GM18505 (cell line): Measurements from ENCODE around the gene EIF4E3.
A peak's percentile ranks its signal among the peaks of the same experiment; 100 is the strongest.

Experiments used
- ATAC-seq: cut with Tn5 transposase; IDR thresholded peaks from one replicate; pipeline ENCODE4 v1.9.1; 2021; ENCODE audit not compliant: unreplicated experiment
- POLR2A ChIP-seq: IDR thresholded peaks from 4 replicates; pipeline ENCODE4 v1.6.1; 2011; ENCODE audit warnings: borderline replicate concordance; ENCODE audit not compliant: insufficient read depth, insufficient read length; ENCODE audit errors: extremely low read depth

The EIF4E3 gene

GRCh38 chr3:71725271-71725991 is at the start of gene EIF4E3:
Gene EIF4E3, minus strand, starts transcription at chr3:71725402. Its CDS starts 35 bp downstream, at chr3:71725367.
- peak; percentile 43 for ATAC-seq
- no peak for TF ChIP-seq POLR2A

GRCh38 chr3:71771884-71772283 is 46.7 kb upstream of the EIF4E3 start:
- TF ChIP-seq POLR2A: no peak
- ATAC-seq: no peak

- ATAC-seq: no peak
- no peak for TF ChIP-seq POLR2A
These were observed 45.9 kb upstream of the EIF4E3 start for GRCh38 chr3:71771126-71771525.

GRCh38 chr3:71763426-71763825 is 38.2 kb upstream of the EIF4E3 start:
- no peak for TF ChIP-seq POLR2A
- ATAC-seq: no peak

- no peak for TF ChIP-seq POLR2A
- ATAC-seq: no peak
These were observed 34.9 kb upstream of the EIF4E3 start for GRCh38 chr3:71760140-71760539.

- ATAC-seq: no peak
- TF ChIP-seq POLR2A: no peak
These were observed 34.2 kb upstream of the EIF4E3 start for GRCh38 chr3:71759401-71759800.

GRCh38 chr3:71758091-71758490 is 32.9 kb upstream of the EIF4E3 start:
- TF ChIP-seq POLR2A: no peak
- no peak for ATAC-seq

GRCh38 chr3:71754610-71755253 is 29.5 kb upstream of the EIF4E3 start:
- TF ChIP-seq POLR2A: no peak
- ATAC-seq: no peak

- no peak for TF ChIP-seq POLR2A
- no peak for ATAC-seq
These were observed 28.8 kb upstream of the EIF4E3 start, which contains the start of gene GPR27 for GRCh38 chr3:71753701-71754609. Gene GPR27, plus strand, starts transcription at chr3:71753855. Its CDS starts 195 bp downstream, at chr3:71754050.

- ATAC-seq: no peak
- TF ChIP-seq POLR2A: no peak
These were observed 27.9 kb upstream of the EIF4E3 start for GRCh38 chr3:71752831-71753700.

- no peak for ATAC-seq
- TF ChIP-seq POLR2A: no peak
These were observed 26.4 kb upstream of the EIF4E3 start for GRCh38 chr3:71751602-71752001.

GRCh38 chr3:71744738-71745137 is 19.5 kb upstream of the EIF4E3 start:
- no peak for TF ChIP-seq POLR2A

More at GRCh38 chr3:71744738-71745137, 19.5 kb upstream of the EIF4E3 start:
- no peak for ATAC-seq
